Right atrium auricular region (tissue), 2 donors: Measurements from ENCODE around the gene GALNT7. TPM values are rescaled to one million over a fixed set of nuclear protein-coding genes. Genes with fewer than 3 reads are reported as not detected.

ENCODE experiments used
- DNase-seq: peaks from one replicate; pipeline ENCODE4 v3.0.0-alpha.2; 2019; ENCODE audit warnings: low spot score
- H3K27ac ChIP-seq, 2 donors: fragments of 200-600 bp; sonication (generic); 1 replicate in 1 of 2; 2 replicates in 1 of 2; pipeline ENCODE4 v1.5.1; 2016 to 2019
- H3K27me3 ChIP-seq, 2 donors: fragments of 200-600 bp; sonication (generic); one replicate each; pipeline versions ENCODE4 v1.5.1 to v1.6.0; 2017 to 2019
- H3K36me3 ChIP-seq: fragments of 200-600 bp; sonication (generic); one replicate; pipeline ENCODE4 v1.5.1; 2016
- H3K4me1 ChIP-seq, 2 donors: fragments of 200-600 bp; sonication (generic); one replicate each; pipeline versions ENCODE4 v1.5.1 to v1.6.0; 2017 to 2019
- H3K4me3 ChIP-seq, 2 donors: fragments of 200-600 bp; sonication (generic); 1 replicate in 1 of 2; 2 replicates in 1 of 2; pipeline ENCODE4 v1.5.1; 2017 to 2019; ENCODE audit warnings: mild to moderate bottlenecking in 1 of 2, moderate library complexity in 1 of 2
- H3K9me3 ChIP-seq, 2 donors: fragments of 200-600 bp; sonication (generic); one replicate each; pipeline ENCODE4 v1.5.1; 2019
- total RNA-seq, 2 donors: library from RNA; depleted of rRNA; stranded (reverse); fragments of >200 nt; gene quantifications; one replicate each; pipeline ENCODE4 v1.1.0, GENCODE V29; 2016
- TF ChIP-seq, protein P1 (sequence below), 2 donors: fragments of 200-600 bp; sonication (generic); IDR thresholded peaks; one replicate each; pipeline ENCODE4 v1.5.1; 2019; ENCODE audit warnings: antibody characterized with exemption in 2 of 2

GALNT7 gene
- total RNA-seq, 2 donors from 2014 or later: 5.4 to 6.5 TPM

DNA sequence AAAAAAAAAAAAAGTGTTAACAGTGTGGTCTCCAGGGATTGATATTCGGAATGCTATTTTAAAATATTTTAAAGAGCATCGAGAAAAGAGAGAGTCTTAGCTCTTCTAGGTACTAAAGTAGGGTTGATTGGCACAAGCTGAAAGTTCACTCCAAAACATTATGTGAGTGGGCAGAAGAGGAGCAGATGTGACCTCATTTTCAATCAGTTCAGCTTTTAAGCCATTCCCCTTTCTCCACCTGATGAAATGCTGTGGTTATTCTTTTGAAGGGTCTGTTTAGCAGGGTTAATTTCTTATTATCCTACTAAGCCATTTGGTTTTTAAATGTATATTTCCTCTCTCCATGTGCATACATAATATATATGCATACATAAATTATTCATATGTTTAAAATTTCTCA, 69.2 kb downstream of the GALNT7 start:
- H3K27me3 ChIP-seq: no peaks in the 10 kb centered on the region
- H3K27ac ChIP-seq: no peak overlapping the region
- TF ChIP-seq, protein P1, sequence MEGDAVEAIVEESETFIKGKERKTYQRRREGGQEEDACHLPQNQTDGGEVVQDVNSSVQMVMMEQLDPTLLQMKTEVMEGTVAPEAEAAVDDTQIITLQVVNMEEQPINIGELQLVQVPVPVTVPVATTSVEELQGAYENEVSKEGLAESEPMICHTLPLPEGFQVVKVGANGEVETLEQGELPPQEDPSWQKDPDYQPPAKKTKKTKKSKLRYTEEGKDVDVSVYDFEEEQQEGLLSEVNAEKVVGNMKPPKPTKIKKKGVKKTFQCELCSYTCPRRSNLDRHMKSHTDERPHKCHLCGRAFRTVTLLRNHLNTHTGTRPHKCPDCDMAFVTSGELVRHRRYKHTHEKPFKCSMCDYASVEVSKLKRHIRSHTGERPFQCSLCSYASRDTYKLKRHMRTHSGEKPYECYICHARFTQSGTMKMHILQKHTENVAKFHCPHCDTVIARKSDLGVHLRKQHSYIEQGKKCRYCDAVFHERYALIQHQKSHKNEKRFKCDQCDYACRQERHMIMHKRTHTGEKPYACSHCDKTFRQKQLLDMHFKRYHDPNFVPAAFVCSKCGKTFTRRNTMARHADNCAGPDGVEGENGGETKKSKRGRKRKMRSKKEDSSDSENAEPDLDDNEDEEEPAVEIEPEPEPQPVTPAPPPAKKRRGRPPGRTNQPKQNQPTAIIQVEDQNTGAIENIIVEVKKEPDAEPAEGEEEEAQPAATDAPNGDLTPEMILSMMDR (IDR thresholded peaks at IDR 0.05): no peak
- no peak overlapping the region for H3K4me3 ChIP-seq
- H3K36me3 ChIP-seq: no peaks in the 10 kb centered on the region
- H3K4me1 ChIP-seq: peaks cover 0 to 20% of the 10 kb centered on the region in 2 donors
- no peaks in the 10 kb centered on the region for H3K9me3 ChIP-seq
- DNase-seq: no peak

DNA sequence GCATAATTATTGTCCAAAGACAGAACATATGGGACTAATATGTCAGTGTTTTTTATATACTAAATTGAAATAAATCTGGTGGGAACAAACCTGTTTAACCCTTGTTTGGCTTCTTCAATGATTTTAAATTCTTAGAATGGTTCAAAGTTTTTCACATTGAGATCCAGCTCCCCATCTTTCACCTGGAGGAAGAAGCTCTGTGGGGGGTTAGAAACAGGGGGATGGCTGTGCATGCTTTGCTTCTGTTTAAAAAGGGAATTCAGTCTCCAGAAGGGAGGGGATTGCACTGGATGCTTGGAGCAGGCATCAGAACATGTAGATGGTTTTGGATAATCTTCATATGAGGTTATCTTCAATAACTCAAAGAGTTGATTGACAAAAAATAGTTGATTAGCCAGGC, 72.1 kb downstream of the GALNT7 start:
- no peaks in the 10 kb centered on the region for H3K9me3 ChIP-seq

DNA sequence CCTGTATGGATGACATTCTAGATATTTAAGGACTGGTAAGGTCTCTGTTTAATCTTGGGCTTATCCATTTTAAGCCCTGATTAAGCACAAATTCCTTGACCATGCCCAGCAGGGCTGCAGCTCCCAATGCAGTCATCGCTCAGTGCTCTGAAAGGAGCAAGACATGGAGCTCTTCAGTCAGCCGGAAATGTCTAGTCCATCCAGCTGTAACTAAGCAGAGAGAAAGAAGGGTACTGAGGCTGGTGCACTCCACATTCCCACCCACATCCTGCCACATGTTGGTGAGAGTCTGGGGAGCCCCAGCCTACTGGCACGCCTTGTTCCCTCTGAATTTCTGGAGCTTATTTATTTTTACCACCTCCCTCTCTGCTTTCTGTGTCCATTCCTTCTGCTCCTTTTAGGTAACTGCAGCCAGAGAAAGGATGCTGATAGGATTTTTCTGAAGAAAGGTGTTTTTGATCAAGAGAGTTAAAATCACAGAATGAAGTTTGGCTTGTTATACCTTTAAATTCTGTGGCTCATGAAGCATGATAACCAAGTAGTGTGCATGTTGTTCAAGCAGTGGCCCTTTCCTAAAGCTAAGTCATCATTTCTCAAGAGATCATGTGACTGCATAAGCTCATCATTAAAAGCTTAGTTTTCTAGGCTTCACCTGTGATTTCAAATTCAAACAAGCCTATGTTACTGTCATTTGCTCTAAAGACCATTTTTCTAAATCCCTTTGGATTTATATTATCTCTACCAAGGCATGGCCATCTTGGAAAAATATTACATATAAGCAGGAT, 74.0 kb downstream of the GALNT7 start:
- peaks cover 0 to under 1% of the 10 kb centered on the region in 2 donors for H3K4me1 ChIP-seq
- TF ChIP-seq, protein P1 (IDR thresholded peaks at IDR 0.05): no peak
- H3K27me3 ChIP-seq: no peaks in the 10 kb centered on the region
- no peak overlapping the region for H3K4me3 ChIP-seq
- no peak overlapping the region for H3K27ac ChIP-seq
- no peaks in the 10 kb centered on the region for H3K36me3 ChIP-seq
- H3K9me3 ChIP-seq: no peaks in the 10 kb centered on the region
- no peak for DNase-seq

More for the DNA sequence above, 72.1 kb downstream of the GALNT7 start:
- Histone ChIP-seq H3K27ac (no peak overlapping the region), H3K36me3 (no peaks in the 10 kb centered on the region), H3K4me1 (peaks cover 0 to 14% of the 10 kb centered on the region in 2 donors), H3K4me3 (no peak overlapping the region), H3K27me3 (no peaks in the 10 kb centered on the region)
- no peak for DNase-seq
- TF ChIP-seq, protein P1 (IDR thresholded peaks at IDR 0.05): no peak

DNA sequence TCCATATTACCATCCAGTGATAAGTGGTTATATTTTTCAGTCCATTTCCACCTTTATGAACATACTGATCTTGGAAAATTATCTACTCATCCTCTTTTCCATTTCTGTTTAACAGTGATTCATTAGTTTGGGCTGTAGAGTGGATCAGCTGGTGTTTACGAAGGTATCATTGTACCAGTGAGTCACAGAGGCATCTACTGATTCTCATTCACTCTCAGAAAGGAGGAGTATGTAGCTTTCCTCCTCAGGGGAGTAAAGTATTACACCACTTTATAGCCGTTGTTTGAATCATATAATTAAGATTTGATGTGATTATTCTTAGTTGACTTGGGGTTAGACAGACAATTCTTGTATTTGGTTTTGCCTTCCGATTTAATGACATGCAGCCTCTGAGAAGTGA, 74.7 kb downstream of the GALNT7 start:
- DNase-seq: no peak
- Histone ChIP-seq H3K4me3 (no peak overlapping the region), H3K9me3 (no peaks in the 10 kb centered on the region), H3K36me3 (no peaks in the 10 kb centered on the region), H3K4me1 (no peaks in the 10 kb centered on the region), H3K27ac (no peak overlapping the region), H3K27me3 (no peaks in the 10 kb centered on the region)
- TF ChIP-seq, protein P1 (IDR thresholded peaks at IDR 0.05): no peak

DNA sequence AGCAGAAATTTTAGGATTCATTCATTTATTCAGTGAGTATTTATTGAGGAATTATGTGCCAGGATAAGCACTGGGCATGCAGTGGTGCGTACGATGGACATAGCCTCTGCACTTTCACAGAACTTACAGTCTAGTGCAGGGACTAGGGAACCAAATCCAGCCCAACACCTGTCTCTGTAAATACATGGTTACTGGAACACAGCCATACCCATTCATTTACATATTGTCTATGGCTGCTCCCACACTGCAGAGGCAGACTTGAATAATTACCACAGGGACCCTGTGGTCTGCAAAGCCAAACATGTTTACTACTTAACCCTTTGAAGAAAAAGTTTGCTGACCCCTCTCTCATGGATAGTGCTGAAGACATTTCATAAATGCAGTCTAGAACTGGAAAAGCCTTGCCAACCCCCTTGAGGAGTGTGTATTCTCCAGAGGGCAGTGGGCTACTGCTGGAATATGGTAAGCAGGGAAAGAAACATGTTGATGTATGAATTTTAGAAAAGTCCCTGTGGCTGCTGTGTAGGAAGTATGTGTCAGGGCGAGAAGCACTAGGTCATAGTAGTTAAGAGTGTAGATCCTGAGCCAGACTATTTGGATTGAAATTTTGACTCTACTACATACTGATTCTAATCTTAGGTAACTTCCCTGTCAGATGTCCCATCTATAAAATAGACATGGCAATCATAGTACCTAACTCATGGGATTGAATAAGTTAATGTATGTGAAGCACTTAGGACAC, 75.5 kb downstream of the GALNT7 start:
- Histone ChIP-seq H3K36me3 (no peaks in the 10 kb centered on the region), H3K4me3 (no peak overlapping the region), H3K27me3 (no peaks in the 10 kb centered on the region), H3K9me3 (no peaks in the 10 kb centered on the region), H3K4me1 (no peaks in the 10 kb centered on the region), H3K27ac (no peak overlapping the region)
- no peak for DNase-seq
- TF ChIP-seq, protein P1 (IDR thresholded peaks at IDR 0.05): no peak
